C4-2B (cell line): ENCODE measurements around the gene TRIM10.

ENCODE experiments used
- H3K27ac ChIP-seq: fragments of 450-650 bp; 2 replicates; pipeline ENCODE4 v1.5.1; 2017
- CTCF ChIP-seq: fragments of 450-650 bp; conservative IDR thresholded peaks from 2 replicates; pipeline ENCODE4 v1.5.1; 2017; ENCODE audit warnings: mild to moderate bottlenecking
- ZFX ChIP-seq: fragments of 450-650 bp; IDR thresholded peaks from 2 replicates; pipeline ENCODE4 v1.6.1; 2017

Gene TRIM10

GRCh38 chr6:30116724-30117123 lies 44.3 kb downstream of the TRIM10 start:
- no peak overlapping the region for H3K27ac ChIP-seq
- TF ChIP-seq ZFX, result no peak
- peak; percentile 35 for TF ChIP-seq CTCF

- TF ChIP-seq ZFX, result no peak
- no peak for TF ChIP-seq CTCF
- no peak overlapping the region for H3K27ac ChIP-seq
Observed at GRCh38 chr6:30113841-30114240, 47.2 kb downstream of the TRIM10 start.

GRCh38 chr6:30113003-30113759 lies 47.8 kb downstream of the TRIM10 start, which contains the start of gene TRIM31:
Gene TRIM31 (minus strand): TSS chr6:30113090. CDS start chr6:30112805, 285 bp downstream.
- no peak within 1 kb of the TSS for H3K27ac ChIP-seq
- TF ChIP-seq CTCF, result no peak
- no peak for TF ChIP-seq ZFX

GRCh38 chr6:30112402-30112994 lies 48.5 kb downstream of the TRIM10 start:
- no peak overlapping the region for H3K27ac ChIP-seq
- TF ChIP-seq CTCF (no peak), ZFX (no peak)

- no peak overlapping the region for H3K27ac ChIP-seq
- no peak for TF ChIP-seq CTCF
- no peak for TF ChIP-seq ZFX
Observed at GRCh38 chr6:30111266-30111856, 49.6 kb downstream of the TRIM10 start.

- H3K27ac ChIP-seq, result no peak overlapping the region
- TF ChIP-seq CTCF, result no peak
- TF ChIP-seq ZFX, result no peak
Observed at GRCh38 chr6:30104661-30105060, 56.4 kb downstream of the TRIM10 start.

- TF ChIP-seq ZFX (no peak), CTCF (no peak)
- no peak overlapping the region for H3K27ac ChIP-seq
Observed at GRCh38 chr6:30103872-30104179, 57.2 kb downstream of the TRIM10 start.
